Panc1 (cell line): Measurements from ENCODE around the gene KCNC4.

Experiments used
- CTCF ChIP-seq: fragments of 450-650 bp; IDR thresholded peaks from 2 replicates; pipeline ENCODE4 v1.5.1; 2017; ENCODE audit warnings: mild to moderate bottlenecking
- POLR2AphosphoS5 ChIP-seq: IDR thresholded peaks from 2 replicates; pipeline ENCODE4 v1.6.1; 2012; ENCODE audit warnings: mild to moderate bottlenecking, low read depth, low read length, moderate library complexity

DNA sequence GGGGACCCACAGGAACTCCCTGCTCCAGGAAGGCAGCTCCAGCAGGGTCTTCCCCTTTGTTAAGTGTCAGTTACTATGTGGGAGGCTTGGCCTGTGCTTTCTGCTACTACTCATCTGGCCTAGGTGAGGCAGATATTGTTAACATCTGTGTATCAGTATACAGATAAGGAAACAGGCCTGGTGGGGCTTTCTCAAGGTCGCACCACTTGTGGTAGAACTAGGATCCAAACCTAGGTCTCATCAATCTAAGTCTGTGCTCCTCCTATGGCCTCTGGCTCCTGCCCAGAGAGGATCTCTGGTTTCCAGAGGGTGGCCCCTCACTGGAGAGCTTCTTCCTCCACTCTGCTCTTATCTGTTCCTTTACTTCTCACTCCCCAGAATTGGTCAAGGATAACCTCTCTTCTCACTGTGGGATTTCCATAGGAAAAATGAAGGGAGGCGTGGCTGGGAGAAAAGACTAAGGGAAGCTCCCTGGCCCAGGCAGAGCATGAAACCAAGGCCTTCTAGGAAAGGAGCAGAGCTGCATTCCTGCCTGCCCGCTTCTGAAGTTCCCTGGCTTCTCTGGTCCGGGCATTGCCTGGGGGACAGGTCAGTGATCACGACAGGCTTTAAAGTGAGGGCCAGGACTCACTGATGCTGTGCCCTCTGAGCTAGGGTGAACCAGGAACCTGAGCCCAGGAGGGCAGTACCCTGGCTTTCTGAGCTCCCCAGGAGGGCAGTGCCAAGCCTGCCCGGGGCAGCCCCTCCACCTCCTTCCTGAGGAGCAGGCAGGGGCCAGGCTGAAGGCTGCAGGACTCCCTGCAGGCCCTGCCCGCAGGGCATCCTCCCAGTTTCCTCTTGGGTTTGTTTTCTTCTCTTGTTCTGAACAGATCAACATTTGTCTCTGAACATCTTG lies 5.8 kb downstream of the KCNC4 start:
- no peak for TF ChIP-seq CTCF
- TF ChIP-seq POLR2AphosphoS5: no peak
